H1 (cell line): Measurements from ENCODE around the gene OR1K1.

ENCODE experiments used
- EP300 ChIP-seq, 2 experiments: IDR thresholded peaks; 1 replicate in 1 of 2; 2 replicates in 1 of 2; pipeline ENCODE4 v1.6.1; 2011 to 2012; ENCODE audit warnings: low read depth in 2 of 2, low read length in 2 of 2, mild to moderate bottlenecking in 2 of 2, borderline replicate concordance in 1 of 2, inconsistent platforms in 1 of 2, moderate library complexity in 1 of 2
- EZH2 ChIP-seq: fragments of 200-600 bp; sonication (generic); IDR thresholded peaks from 2 replicates; pipeline ENCODE4 v1.7.1; 2012; ENCODE audit warnings: low read depth, mild to moderate bottlenecking, moderate library complexity, low read length, inconsistent platforms; ENCODE audit not compliant: severe bottlenecking
- KDM5A ChIP-seq: fragments of 200-600 bp; IDR thresholded peaks from 2 replicates; pipeline ENCODE4 v1.7.1; 2012; ENCODE audit warnings: mild to moderate bottlenecking, low read length, inconsistent platforms, mixed read lengths
- MAX ChIP-seq: IDR thresholded peaks from 2 replicates; pipeline ENCODE4 v1.6.1; 2012; ENCODE audit warnings: inconsistent platforms
- RAD21 ChIP-seq, 2 experiments: IDR thresholded peaks in 1 of 2; conservative IDR thresholded peaks in 1 of 2; 2 replicates each; pipeline ENCODE4 v1.6.1; 2011; ENCODE audit warnings: low read depth in 2 of 2, low read length in 2 of 2, improper control_type of control experiment in 1 of 2, inconsistent platforms in 1 of 2, mild to moderate bottlenecking in 1 of 2, moderate library complexity in 1 of 2
- TEAD4 ChIP-seq: IDR thresholded peaks from 2 replicates; pipeline ENCODE4 v1.6.1; 2012; ENCODE audit warnings: low read depth, low read length, inconsistent platforms, mixed read lengths
- YY1 ChIP-seq: IDR thresholded peaks from 2 replicates; pipeline ENCODE4 v1.6.1; 2011; ENCODE audit warnings: low read depth, mild to moderate bottlenecking, low read length
- TF ChIP-seq, protein P1 (sequence below), 3 experiments: IDR thresholded peaks; 1 replicate in 2 of 3; 2 replicates in 1 of 3; pipeline versions ENCODE4 v1.5.1 to v1.6.1; 2011; ENCODE audit warnings: low read length in 3 of 3, mild to moderate bottlenecking in 3 of 3, inconsistent platforms in 2 of 3, low read depth in 1 of 3, moderate library complexity in 1 of 3; ENCODE audit not compliant: insufficient read depth in 1 of 3; ENCODE audit errors: control extremely low read depth in 1 of 3

GRCh38 chr9:122814545-122814944 lies 14.6 kb downstream of the OR1K1 start:
- no peak for TF ChIP-seq EP300 (IDR thresholded peaks at IDR 0.05; ENCODE audit: borderline replicate concordance in 1 of 2, low read depth in 2 of 2, low read length in 2 of 2)
- TF ChIP-seq, protein P1, sequence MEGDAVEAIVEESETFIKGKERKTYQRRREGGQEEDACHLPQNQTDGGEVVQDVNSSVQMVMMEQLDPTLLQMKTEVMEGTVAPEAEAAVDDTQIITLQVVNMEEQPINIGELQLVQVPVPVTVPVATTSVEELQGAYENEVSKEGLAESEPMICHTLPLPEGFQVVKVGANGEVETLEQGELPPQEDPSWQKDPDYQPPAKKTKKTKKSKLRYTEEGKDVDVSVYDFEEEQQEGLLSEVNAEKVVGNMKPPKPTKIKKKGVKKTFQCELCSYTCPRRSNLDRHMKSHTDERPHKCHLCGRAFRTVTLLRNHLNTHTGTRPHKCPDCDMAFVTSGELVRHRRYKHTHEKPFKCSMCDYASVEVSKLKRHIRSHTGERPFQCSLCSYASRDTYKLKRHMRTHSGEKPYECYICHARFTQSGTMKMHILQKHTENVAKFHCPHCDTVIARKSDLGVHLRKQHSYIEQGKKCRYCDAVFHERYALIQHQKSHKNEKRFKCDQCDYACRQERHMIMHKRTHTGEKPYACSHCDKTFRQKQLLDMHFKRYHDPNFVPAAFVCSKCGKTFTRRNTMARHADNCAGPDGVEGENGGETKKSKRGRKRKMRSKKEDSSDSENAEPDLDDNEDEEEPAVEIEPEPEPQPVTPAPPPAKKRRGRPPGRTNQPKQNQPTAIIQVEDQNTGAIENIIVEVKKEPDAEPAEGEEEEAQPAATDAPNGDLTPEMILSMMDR (IDR thresholded peaks at IDR 0.05; ENCODE audit: control extremely low read depth in 1 of 3, insufficient read depth in 1 of 3, low read depth in 1 of 3, low read length in 3 of 3) = no peak
- no peak for TF ChIP-seq YY1
- TF ChIP-seq RAD21 (IDR thresholded peaks at IDR 0.05 in 1 of 2, conservative IDR thresholded peaks at IDR 0.05 in 1 of 2; ENCODE audit: low read depth in 2 of 2, low read length in 2 of 2) = no peak
- TF ChIP-seq EZH2 = no peak
- TF ChIP-seq MAX = no peak
- no peak for TF ChIP-seq KDM5A
- no peak for TF ChIP-seq TEAD4
